Effector CD4-positive, alpha-beta T cell (primary cell): Measurements from ENCODE around the gene PGAM2.
A peak's percentile ranks its signal among the peaks of the same experiment; 100 is the strongest.
"Not testable (repeated sequence)": the region's sequence is repeated elsewhere in the genome, so short reads cannot be mapped to it uniquely, and the experiment has no call there.

ENCODE experiments used
- DNase-seq: peaks from one replicate; pipeline ENCODE4 v3.0.0-alpha.2; 2020

PGAM2 gene

DNA sequence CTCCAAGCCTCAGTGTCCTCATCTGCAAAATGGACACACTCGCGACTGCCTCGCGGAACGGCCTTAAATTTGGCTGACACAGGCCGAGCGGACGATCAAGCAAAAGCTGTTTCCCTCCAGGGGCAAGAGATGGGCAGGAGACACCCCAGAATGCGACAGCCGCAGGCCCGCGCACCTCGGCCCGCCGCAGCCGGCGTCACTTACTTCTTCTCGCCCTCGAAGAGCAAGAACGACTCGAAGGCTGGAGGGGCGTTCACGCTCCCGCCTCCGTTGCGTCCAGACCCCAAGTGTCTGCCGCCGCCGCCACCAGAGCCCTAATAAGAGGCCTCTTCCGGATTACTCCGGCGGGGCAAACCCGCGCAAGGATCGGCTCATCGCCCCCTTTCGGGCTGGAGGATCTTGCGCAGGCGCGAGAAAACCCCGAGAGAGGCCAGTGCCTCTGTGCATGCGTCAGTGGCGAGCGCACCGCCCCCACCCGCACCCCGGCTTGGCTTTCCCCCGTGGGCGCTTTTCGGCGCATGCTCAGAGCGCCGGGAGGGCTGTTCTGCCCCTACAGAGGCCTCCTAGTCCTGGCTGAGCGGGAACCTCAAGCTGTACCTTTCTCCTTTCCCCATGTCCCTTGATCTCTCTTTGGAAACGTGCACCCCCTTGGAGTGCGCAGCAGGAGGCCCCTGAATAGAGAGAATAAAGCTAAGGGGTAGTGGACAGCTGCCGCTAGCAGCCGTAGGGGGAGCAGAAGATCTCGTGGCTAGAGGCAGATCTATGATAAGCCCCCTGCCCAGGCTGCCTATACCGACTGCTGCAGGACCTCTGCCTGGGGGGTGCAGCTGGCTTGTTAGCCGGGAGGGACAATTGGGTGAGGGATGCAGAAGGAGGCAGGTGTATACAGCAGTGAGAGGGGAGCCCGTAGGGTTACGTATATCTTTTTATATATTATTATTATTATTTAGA lies 46.2 kb downstream of the PGAM2 start:
- DNase-seq: peak; percentile 99

DNA sequence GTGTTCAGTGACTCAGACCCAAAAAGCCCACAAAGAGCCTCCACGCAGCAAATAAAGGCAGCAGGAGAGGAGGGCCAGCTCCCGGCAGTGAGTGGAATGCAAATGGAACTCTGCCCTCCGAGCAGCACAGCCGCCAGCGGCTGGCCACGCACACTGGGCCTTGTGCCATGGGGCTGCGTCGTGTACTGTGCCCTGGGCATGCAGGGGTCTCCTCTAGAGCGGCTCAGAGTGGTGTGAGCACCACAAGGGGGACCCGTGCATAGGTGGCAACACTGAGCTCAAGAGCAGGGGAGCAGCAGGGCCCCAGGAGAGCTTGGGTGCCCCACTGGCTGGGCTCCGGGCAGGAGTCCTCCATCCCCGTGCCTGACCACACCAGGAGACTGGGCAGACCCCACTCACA lies 50.3 kb downstream of the PGAM2 start:
- DNase-seq: not testable (repeated sequence)
